IPS-15b (cell line): Measurements from ENCODE around the gene CORO2B.

Experiments
- H3K27me3 ChIP-seq: one replicate; pipeline ENCODE4 v1.6.1; 2013; ENCODE audit warnings: low read length; ENCODE audit not compliant: control insufficient read depth, insufficient read depth
- H3K36me3 ChIP-seq: one replicate; pipeline ENCODE4 v1.6.1; 2013; ENCODE audit warnings: low read length; ENCODE audit not compliant: control insufficient read depth, insufficient read depth
- H3K4me1 ChIP-seq: one replicate; pipeline ENCODE4 v1.6.1; 2013; ENCODE audit warnings: mild to moderate bottlenecking, low read length; ENCODE audit not compliant: control insufficient read depth, insufficient read depth
- H3K4me3 ChIP-seq: one replicate; pipeline ENCODE4 v1.5.1; 2013; ENCODE audit warnings: low read depth, low read length
- H3K9ac ChIP-seq: one replicate; pipeline ENCODE4 v1.6.1; 2013; ENCODE audit warnings: low read depth, mild to moderate bottlenecking, low read length
- H3K9me3 ChIP-seq: one replicate; pipeline ENCODE4 v1.6.1; 2013; ENCODE audit warnings: mild to moderate bottlenecking, low read length; ENCODE audit not compliant: control insufficient read depth, insufficient read depth

CORO2B gene

GRCh38 chr15:68589783-68590710 is 11.3 kb downstream of the CORO2B start:
- Histone ChIP-seq H3K36me3 (no peaks in the 10 kb centered on the region), H3K4me1 (no peaks in the 10 kb centered on the region), H3K9ac (no peak overlapping the region), H3K4me3 (no peak overlapping the region), H3K27me3 (no peaks in the 10 kb centered on the region), H3K9me3 (no peaks in the 10 kb centered on the region)

DNA sequence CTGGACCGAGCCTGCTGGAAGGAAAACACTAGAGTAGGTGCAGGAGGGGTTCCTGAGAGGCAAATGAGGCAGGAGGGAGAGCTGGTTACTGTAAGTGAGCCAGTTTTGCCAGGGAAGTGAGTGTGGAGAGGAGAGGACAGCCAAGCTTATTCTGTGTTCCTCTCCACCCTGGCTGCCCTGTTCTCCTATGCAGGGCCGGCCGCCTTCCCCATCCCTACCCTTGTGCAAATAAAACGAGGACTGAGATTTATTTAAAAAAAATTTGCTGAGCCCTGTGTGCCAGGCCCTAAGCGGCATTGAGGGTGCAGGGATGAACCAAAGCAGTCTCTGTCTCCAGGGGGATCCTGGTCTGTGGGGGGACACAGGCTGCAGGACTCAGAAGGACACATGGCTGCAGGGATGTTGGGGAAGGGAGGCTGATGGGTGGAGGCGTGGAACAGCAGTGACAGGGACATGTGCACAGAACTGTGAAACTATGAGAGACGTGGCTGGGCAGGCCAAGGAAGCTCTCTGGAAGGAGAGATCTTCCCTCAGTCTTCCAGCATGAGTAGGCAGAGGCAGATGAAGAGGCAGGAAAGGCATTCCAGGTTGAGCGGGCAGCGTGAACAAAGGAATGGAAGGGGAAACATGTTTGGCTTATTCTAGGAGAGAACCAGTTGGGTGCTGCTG is 12.1 kb downstream of the CORO2B start:
- H3K27me3 ChIP-seq: no peaks in the 10 kb centered on the region
- no peaks in the 10 kb centered on the region for H3K36me3 ChIP-seq
- H3K9ac ChIP-seq: no peak overlapping the region
- H3K4me3 ChIP-seq: no peak overlapping the region
- no peaks in the 10 kb centered on the region for H3K9me3 ChIP-seq
- no peaks in the 10 kb centered on the region for H3K4me1 ChIP-seq

- H3K9ac ChIP-seq: no peak overlapping the region
- no peaks in the 10 kb centered on the region for H3K9me3 ChIP-seq
- H3K36me3 ChIP-seq: no peaks in the 10 kb centered on the region
- no peaks in the 10 kb centered on the region for H3K4me1 ChIP-seq
- H3K27me3 ChIP-seq: peaks cover 3% of the 10 kb centered on the region
- no peak overlapping the region for H3K4me3 ChIP-seq
These were observed 13.3 kb downstream of the CORO2B start for GRCh38 chr15:68592054-68592453.

- Histone ChIP-seq H3K36me3 (no peaks in the 10 kb centered on the region), H3K27me3 (peaks cover 3% of the 10 kb centered on the region), H3K9ac (no peak overlapping the region), H3K4me3 (no peak overlapping the region), H3K9me3 (no peaks in the 10 kb centered on the region), H3K4me1 (no peaks in the 10 kb centered on the region)
These were observed 13.8 kb downstream of the CORO2B start for GRCh38 chr15:68592544-68592943.

- peaks cover 3% of the 10 kb centered on the region for H3K27me3 ChIP-seq
- no peak overlapping the region for H3K9ac ChIP-seq
- no peaks in the 10 kb centered on the region for H3K36me3 ChIP-seq
- no peak overlapping the region for H3K4me3 ChIP-seq
- H3K9me3 ChIP-seq: no peaks in the 10 kb centered on the region
- H3K4me1 ChIP-seq: no peaks in the 10 kb centered on the region
These were observed 14.5 kb downstream of the CORO2B start for GRCh38 chr15:68593341-68593740.

GRCh38 chr15:68593828-68594532 is 15.2 kb downstream of the CORO2B start:
- peaks cover 1% of the 10 kb centered on the region for H3K4me1 ChIP-seq
- no peaks in the 10 kb centered on the region for H3K9me3 ChIP-seq
- no peaks in the 10 kb centered on the region for H3K36me3 ChIP-seq
- H3K9ac ChIP-seq: no peak overlapping the region
- no peak overlapping the region for H3K4me3 ChIP-seq
- H3K27me3 ChIP-seq: peaks cover 3% of the 10 kb centered on the region

DNA sequence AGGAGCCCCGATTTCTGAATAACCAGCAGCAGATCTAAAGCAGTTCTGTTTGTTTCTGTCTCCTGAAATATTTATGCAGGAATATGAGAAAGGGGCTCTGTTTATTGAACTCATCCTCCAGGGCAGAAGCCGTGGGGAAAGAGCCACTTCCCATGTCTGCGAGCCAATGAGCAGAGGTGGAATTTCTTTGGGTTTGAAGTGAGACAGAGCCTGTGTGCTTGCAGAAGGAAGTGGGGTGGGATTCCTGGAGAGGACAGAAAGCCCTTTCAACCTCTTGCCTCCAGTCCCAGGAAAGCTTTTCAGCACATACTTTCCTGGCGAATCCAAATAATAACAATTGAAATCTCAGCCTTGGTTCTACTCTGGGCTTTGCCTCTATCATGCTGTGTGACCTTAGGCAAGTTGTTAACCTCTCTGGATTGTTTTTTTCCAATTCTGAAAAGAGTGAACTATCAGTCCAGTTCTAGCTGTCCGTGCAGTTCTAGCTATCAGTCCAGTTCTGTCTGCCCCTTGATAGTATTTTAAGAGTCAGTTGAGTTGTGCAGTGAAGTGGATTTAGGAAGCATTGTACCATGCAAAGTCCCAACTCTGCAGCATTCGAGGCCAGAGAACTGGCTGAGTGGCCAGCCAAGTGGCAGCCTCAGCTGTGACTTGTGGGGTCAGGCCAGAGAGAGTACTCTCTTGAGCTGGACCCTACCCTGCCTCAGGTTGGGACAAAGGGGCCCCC is 15.9 kb downstream of the CORO2B start:
- Histone ChIP-seq H3K27me3 (peaks cover 3% of the 10 kb centered on the region), H3K4me1 (peaks cover 8% of the 10 kb centered on the region), H3K9ac (no peak overlapping the region), H3K9me3 (no peaks in the 10 kb centered on the region), H3K36me3 (no peaks in the 10 kb centered on the region), H3K4me3 (no peak overlapping the region)

DNA sequence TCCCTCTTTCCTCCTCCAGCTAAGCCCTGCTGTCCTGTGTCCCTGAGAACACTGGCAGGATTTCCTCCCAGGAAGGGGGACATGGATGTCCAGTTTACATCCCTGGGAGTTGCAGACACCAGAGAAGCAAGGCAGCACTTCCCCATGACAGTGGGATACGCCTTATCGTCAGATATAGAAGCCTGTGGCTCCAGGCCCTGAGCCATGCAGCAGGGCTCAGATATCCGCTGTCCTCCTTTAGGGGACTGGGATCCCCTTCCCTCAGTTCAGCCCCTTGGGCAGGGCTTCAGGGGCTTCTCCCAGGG is 16.4 kb downstream of the CORO2B start:
- H3K9ac ChIP-seq: no peak overlapping the region
- peaks cover 6% of the 10 kb centered on the region for H3K27me3 ChIP-seq
- no peak overlapping the region for H3K4me3 ChIP-seq
- no peaks in the 10 kb centered on the region for H3K9me3 ChIP-seq
- H3K4me1 ChIP-seq: peaks cover 13% of the 10 kb centered on the region
- no peaks in the 10 kb centered on the region for H3K36me3 ChIP-seq

GRCh38 chr15:68595761-68596160 is 17.0 kb downstream of the CORO2B start:
- Histone ChIP-seq H3K4me1 (peaks cover 14% of the 10 kb centered on the region), H3K27me3 (peaks cover 10% of the 10 kb centered on the region), H3K4me3 (no peak overlapping the region), H3K9me3 (no peaks in the 10 kb centered on the region), H3K36me3 (no peaks in the 10 kb centered on the region), H3K9ac (no peak overlapping the region)

GRCh38 chr15:68596691-68597090 is 17.9 kb downstream of the CORO2B start:
- H3K36me3 ChIP-seq: no peaks in the 10 kb centered on the region
- peaks cover 18% of the 10 kb centered on the region for H3K27me3 ChIP-seq
- peaks cover 14% of the 10 kb centered on the region for H3K4me1 ChIP-seq
- no peak overlapping the region for H3K4me3 ChIP-seq
- H3K9ac ChIP-seq: no peak overlapping the region
- H3K9me3 ChIP-seq: no peaks in the 10 kb centered on the region

DNA sequence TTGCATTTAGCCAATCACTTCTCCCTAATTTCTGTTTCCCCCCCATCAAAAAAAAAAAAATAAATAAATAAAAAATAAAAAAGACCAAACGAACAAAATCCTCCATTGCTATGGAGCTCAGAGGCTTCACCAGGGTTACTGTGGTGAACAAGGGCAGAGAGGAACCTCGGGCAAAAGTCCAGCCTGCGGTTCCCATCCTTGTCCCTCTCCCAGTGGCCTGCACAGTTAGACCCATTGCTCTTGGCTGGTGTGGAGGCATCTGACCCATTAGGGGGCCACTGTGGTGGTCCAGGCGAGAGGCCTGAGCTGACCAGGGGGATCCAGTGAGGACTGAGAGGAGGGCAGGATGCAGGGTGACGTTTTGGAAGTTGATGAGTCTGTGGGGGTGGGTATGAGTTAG is 18.8 kb downstream of the CORO2B start:
- Histone ChIP-seq H3K9ac (no peak overlapping the region), H3K36me3 (no peaks in the 10 kb centered on the region), H3K27me3 (peaks cover 24% of the 10 kb centered on the region), H3K9me3 (no peaks in the 10 kb centered on the region), H3K4me1 (peaks cover 14% of the 10 kb centered on the region), H3K4me3 (no peak overlapping the region)
